Activated CD4-positive, alpha-beta T cell treated with anti-CD3 and anti-CD28 coated beads for 24 hours (primary cell): Measurements from ENCODE around the gene PI16.
A peak's percentile ranks its signal among the peaks of the same experiment; 100 is the strongest.

Experiments used
- DNase-seq, 2 donors: peaks; one replicate each; pipeline ENCODE4 v3.0.0-alpha.2; 2020; ENCODE audit warnings: low read depth in 2 of 2

Gene PI16

DNA sequence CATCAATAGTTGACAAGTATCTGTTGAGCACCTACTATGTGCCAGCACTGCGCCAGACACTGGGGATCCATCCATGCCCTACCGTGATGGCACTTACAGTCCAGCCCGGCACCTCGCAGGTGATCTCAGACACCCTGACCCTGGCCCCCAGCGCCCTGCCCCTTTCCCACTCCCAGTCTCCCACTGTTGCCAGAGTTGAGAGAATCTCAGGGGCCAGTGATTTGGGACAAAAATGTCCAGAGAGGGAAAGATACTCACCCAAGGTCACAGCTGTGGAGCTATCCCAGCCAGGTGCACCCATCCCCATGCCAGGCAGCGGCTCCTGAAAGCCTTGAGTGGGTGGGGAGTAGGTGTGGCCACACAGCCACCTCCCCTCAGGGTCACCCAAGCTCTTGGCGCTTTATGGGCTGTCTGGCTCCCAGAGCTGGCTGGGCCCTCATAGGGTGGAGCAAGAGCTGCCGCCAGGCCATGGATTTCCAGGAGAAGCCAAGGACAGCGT is 3.3 kb downstream of the PI16 start:
- no peak for DNase-seq

DNA sequence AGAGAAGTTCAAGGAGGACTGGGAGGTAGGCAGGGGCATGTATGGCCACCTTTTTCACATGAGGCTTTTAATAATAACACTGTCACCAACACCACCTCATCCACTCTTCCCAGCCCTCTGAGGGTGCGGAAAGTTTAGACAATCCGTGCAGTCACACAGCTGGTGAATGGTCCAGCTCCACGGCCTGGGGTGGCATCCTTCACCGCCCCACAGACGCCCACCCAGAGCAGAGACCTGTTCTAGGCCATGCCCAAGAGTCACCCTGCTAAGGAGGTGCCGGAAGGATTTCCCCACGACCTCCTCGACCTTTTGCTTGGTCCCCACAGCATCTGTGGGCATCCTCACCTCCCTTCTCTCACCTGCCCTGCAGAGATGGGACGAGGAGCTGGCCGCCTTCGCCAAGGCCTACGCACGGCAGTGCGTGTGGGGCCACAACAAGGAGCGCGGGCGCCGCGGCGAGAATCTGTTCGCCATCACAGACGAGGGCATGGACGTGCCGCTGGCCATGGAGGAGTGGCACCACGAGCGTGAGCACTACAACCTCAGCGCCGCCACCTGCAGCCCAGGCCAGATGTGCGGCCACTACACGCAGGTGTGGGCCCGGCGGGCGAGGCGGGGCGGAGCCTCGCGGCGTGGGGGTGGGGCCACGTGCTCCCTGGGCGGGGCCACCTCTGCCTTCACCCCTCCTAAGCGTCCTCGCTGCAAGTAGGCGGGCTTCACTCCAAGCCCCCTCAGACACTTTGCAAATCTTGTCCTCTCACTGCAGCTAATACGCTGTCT is 4.4 kb downstream of the PI16 start:
- DNase-seq: no peak

DNA sequence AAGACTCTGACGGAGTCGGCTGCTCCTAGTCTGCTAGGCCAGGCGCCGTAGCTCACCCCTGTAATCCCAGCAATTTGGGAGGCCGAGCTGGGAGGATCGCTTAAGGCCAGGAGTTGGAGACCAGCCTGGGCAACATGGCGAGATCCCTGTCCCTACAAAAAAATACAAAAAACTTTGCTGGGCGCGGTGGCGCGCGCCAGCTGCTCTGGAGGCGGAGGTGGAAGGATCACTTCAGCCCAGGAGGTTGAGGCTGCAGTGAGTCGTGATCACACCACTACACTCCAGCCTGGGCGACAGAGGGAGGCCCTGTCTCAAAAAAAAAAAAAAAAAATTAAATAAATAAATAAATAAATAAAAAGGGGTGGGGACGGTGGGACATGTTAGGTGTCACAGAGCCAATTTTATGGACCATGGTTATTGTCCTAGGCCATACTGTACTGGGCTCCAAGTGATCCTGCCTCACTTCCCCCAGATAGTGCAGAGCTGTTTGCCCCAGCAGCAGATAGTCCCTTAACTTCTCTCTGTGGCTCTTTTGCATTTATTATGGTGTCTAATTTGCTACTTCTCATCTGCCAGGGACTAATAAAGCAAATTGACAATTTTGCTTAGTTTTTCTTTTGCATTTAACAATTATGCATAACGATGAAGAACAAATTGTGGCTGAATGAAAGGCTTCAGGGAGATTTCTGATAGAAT is 5.2 kb downstream of the PI16 start:
- no peak for DNase-seq

DNA sequence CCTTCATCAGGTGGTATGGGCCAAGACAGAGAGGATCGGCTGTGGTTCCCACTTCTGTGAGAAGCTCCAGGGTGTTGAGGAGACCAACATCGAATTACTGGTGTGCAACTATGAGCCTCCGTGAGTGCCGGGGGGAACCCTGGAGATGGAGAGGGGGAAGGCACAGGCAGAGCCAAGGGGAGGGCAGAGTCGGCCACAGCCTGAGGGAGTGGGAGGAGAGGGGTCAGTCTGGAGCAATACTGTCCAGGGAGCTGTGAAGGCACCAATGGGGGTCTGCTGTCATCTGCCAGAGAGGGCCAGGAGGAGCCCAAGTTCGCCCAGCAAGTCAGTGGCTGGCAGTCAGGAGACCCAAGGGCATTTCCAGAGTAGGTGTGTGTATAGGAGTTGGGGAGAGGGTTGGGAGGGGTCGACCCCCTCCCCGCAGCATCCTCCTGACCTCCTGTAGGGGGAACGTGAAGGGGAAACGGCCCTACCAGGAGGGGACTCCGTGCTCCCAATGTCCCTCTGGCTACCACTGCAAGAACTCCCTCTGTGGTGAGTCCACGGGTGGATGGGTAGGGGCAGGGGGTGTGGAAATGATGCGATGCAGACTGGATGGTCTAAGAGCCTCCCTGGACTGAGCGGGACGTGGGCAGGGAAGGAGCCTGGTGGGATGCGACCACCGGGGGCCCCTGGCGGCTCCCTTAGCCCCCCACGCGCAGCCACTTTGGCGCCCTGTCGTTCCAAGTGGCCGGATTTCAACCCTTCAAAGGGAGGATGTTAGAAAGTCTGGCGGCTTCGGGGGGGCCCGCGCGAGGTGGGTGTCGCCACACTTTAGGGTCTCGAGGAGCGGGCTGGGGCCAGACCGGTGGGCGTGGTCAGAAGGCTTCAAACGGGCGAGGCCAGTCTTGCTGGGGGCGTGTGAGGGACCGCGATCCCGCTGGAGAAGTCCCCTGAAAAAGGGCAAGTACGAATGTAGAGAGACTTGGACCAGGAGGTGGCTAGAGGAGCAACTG is 7.2 kb downstream of the PI16 start:
- DNase-seq: no peak

DNA sequence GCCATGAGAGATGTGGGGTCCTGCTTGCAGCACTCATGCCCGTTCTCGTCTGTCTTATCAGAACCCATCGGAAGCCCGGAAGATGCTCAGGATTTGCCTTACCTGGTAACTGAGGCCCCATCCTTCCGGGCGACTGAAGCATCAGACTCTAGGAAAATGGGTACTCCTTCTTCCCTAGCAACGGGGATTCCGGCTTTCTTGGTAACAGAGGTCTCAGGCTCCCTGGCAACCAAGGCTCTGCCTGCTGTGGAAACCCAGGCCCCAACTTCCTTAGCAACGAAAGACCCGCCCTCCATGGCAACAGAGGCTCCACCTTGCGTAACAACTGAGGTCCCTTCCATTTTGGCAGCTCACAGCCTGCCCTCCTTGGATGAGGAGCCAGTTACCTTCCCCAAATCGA is 8.3 kb downstream of the PI16 start:
- DNase-seq: peak; percentile 59 to 63

DNA sequence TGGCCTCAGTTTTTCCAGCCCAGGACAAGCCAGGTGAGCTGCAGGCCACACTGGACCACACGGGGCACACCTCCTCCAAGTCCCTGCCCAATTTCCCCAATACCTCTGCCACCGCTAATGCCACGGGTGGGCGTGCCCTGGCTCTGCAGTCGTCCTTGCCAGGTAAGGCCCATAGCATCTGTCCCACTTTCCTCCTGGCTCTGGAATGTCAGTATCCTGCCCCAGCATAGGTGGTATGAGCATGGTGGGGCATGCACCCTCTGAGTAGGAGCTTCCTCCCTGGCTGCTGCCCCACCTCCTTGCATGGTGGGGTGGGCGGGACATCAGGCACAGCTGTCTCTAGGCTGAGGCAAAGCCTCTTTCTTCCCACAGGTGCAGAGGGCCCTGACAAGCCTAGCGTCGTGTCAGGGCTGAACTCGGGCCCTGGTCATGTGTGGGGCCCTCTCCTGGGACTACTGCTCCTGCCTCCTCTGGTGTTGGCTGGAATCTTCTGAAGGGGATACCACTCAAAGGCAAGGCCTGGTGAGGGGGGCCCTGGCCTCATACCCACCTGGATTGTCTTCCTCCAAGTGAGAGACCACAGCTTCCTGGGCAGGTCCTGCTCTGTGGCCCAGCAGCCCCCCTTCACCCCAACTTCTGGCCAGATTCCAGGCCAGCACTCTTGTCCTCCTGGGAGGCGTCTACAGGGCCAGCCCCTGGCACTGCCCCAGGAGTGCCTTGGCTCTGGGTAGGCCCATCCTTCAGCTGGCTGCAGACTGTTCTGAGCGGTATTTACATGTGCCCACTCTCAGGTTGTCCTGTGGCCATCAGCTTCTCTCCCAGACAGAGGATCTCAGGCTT is 9.1 kb downstream of the PI16 start:
- no peak for DNase-seq

DNA sequence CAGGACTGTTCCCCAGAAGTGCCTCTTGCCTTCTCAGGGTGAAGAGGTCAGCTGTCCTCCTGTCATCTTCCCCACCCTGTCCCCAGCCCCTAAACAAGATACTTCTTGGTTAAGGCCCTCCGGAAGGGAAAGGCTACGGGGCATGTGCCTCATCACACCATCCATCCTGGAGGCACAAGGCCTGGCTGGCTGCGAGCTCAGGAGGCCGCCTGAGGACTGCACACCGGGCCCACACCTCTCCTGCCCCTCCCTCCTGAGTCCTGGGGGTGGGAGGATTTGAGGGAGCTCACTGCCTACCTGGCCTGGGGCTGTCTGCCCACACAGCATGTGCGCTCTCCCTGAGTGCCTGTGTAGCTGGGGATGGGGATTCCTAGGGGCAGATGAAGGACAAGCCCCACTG is 9.8 kb downstream of the PI16 start:
- DNase-seq: no peak

DNA sequence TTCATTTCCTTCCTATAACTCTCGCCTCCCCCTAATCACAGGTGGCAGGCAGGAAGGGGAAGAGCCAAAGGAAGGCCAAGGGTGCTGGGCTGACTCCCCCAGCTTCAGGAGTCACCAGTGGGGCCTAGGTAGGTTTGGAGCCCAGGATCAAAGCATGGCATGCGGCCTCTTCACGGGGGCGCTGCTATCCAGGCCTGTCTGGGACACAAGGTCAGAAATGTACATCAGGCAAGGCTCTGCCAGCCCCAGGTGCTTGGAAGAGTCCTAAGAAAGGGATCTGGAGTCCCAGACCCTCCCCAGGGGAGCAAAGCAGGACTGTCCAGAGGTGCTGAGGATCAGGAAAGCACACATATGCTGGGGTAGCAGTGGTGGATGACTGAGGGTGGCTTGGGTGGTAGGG is 10.4 kb downstream of the PI16 start:
- DNase-seq: no peak

DNA sequence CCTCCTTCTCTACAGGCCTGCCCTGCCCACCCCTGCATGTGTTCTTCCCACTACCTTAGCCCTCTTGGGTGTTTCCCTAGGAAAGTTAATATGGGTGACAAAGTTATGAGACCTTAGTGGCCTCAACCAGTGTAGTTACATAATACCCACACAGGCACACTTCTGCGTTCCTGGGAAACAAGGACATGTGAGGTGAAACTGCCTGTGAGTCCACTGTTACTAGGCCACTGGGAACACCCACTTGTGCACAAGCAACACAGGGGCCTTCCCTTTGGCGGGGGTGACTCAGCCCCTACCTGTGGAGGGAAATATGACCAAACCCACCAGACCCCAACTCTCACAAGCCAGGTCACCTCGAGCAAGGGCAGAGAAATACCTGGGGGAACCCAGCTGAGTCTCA is 12.8 kb downstream of the PI16 start:
- DNase-seq: no peak

DNA sequence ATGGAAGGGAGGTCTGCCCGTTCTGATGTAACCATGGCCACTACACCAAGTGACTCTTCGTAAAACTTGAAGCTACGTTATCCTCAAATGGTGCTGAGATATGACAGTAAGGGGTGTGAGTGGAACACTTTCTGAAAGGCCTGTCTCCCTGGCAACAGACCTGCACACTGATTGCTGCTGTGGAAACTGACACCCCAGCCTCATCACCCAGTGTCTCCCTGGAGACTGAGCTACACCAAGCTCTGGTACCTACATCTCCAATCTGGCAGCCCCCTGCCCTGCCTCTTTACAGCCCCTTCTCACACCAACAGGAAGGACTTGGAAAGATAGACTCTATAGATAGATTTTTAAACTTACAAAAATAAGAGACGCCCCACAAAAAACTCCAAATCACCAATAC is 13.2 kb downstream of the PI16 start:
- no peak for DNase-seq

DNA sequence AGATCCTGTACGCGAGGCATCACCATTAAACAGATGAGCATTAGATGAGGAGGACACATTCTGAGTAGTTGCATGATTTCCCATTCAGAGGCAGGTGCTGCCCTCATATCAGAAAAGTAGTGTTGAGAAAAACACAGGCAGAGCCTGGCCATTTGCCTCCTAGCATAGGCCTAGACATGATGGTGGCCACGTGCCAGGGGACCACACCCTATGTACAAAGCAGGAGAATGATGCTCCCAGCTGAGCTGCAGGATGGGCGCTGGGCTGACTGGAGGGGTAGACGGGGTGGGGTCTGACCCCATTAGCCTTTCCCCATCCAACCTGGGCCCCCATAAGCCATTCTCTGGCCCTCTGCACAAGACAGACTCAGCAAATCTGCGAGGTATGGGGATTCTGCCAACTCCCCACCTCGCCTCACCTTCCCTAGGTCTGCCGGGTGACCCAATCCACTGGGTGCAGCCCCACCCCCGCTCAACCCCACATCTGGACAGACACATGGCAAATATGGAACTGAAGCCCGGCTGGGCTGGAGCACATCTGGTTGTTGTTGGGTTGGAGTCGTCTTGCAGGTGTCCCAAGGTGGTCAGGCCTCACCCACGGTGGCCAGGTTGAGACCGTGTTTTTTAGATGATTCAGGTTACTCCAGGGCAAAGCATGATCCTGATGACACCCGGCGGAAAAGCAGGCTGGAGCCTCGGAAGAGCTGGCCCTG is 13.9 kb downstream of the PI16 start:
- DNase-seq: no peak

DNA sequence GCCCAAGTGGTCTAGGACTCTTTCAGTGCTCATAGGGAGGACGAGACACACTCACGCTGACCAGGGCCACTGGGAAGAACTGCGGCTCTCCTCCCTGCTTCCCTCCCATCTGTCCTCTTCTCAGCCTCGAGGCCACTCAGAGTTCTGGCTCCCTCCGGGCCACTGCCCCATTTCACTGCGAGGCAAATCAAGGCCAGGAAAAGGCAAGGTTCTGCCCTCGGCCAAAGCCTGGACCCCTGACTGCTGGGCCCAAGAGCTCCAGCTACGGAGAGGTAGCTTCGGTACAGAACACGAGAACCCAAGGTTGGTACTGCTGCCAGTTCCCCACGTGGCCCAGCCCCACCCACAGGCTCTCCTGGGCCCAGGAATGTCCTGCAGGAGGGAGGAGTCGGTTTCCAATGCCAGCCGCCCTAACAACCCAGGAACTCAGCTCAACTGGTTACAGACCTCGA is 14.7 kb downstream of the PI16 start:
- DNase-seq: no peak

DNA sequence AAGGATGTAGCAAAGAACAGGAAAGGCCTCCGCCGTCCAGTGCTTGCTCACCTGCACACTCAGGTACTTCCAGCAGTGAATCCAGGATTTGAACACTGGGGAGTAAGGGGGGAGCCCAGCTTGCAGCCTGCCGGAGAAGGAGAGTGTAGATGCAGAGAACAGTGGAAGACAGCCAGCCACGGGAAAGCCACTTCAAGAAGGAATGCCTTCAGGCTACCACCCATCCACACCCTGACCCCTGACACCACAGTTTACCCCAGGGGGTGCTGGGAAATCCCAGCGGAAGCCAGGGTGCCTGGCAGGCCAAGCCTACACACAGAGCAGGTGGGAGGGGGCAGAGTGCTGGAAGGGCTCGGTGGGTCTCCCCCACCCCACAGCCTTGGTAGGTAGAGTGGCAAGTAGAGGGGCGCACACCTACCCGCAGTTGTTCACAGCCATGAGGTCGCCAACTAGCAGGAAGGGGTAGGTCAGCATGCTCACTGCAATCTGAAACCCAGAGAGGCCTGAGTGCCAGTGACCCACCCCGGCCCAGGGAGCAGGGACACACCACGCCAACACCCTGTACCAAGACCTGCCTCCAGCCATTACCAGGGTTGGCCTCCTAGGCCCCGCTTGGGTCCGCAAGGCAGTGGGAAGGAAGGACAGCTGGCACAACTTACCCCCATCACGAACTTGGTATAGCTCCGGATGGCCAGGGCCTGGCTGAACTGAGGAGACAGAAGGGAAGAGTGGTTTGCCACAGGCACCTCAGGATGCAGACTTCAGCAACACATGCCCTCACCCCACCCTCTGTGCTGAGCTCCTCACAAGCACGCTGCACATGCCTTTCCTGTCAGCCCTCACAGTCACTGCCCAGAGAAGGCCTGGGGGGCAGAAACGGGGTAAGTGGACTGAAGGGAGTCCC is 15.7 kb downstream of the PI16 start:
- no peak for DNase-seq

DNA sequence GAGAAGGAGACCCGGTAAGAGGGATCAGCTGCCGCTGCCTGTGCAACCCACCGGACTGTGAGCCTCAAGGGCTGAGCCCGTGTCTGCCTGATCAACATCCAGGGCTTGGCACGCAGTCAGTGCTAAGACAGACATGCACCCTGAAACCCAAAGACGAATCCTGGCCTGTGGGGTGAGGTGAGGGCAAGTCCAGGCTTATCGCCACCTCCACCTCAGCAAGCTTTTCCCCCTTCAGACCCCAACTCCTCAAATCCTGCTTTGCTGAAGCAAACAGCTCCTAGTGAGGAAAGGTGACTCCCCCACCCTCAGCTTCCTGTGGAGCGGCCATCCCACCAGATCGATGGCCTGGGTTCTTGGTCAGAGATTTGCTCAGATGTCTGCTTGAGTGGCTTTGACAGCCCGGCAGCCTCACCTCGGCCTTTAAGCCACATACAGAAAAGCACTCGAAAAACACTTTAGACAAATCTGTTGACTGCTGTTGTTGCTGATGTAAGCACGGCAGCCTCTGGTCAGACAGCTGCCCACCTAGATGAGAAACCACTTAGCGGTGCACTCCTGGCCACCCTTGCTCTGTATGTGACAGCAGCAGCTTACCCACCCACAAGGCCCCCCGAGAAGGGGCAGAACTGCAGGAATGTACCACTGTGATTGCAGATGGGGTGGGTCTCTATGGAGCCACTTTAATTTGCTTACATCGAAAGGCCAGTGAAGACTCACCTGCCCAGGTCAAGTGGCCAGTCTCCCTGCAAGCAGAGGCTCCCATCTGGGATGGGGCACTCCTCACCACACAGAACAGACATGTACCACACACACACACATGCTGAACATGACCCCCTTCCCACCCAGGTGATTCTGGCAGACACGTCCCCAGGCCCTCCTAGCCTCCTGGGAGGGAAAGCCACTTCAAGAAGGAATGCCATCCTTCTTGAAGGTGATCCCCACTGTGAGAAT is 16.6 kb downstream of the PI16 start:
- no peak for DNase-seq

DNA sequence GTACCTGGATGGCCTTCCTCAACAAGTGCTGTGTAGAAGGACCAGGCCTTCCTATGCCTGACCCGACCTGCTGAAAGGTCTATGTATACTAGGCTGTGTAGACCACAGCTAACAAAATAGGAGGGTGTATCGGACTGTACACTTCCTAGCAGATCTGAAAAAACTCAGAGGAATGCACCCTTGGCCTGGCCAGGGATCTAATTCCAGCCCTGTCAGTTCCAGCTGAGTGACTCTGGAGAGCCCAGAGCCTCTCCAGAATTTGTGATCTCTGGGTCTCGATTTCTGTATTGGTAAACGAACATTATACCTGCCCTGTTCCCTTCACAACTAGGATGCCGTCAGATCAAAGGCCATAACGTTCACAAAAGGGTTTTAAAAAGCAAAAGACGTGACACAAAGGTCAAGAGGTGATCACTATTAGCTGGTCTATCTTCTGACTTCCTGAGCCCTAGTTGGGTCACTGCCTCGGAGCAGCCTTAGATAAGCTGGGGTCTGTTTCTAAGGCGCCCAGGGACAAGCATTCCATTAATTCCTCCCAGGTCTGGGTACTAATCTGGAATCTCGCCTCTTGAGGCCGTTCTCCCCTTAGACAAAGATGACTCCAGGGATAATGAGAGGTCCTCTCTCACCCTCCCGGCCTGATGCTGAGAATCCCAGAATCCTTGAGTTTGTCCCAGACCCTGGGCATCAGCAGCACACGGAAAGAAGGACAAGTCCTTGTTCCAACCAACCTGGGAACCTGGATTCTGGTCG is 17.6 kb downstream of the PI16 start:
- no peak for DNase-seq

DNA sequence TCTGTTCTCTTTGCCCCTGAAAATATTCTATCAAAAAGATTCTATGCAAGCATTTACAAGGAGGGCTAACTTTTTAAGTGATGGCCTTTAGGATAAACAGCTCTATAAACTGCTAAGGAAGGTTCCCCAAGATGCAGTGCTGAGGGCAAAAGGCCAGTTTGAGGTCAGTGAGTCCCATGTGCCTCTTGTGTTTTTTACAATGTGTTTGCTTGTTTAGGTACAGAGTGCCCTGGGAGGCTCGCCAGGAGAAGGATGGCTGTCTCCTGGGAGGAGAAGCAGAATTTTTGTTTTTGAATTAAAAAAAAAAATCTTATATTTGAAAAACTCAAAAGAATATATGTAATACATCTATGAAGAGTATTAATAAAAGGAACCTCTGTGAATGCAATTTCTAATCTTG is 18.7 kb downstream of the PI16 start:
- no peak for DNase-seq

DNA sequence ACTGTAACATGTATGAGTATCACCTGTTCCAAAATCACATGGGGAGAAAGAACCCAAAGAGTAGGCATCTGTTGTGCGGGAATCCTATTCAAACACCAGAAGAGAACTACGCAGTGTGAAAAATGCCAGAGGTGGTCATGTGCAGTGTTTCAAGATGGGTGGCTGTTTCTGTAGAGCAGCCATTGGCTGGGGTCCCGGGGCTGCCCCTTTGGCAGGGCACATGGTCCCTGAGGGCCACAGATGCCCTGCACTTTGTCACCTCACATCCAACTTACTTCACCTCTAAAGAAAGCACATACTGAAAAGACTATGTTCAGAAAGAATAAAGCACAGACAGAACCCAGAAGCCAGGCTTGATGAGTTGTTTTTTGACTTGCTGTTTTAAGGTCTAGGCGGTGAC is 19.1 kb downstream of the PI16 start:
- no peak for DNase-seq
